ENCODE measurements around the gene PTGFRN.
"Not testable (repeated sequence)": the region's sequence is repeated elsewhere in the genome, so short reads cannot be mapped to it uniquely, and the experiment has no call there.

PTGFRN gene

DNA sequence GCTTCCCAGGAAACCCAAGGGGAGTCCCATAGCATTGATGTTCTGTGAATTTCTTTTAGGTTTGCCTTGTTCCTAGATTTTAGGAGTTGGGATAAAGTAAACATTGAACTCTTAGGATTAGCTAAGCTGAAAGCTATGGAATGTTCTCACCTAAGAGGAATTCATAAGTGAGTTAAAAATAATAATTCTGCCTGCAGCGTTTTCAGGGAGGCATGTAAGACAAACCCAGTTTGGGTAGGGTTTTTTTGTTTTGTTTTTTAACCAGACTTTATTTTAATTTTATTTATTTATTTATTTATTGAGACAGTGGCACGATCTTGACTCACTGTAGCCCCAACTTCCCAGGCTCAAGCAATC lies 62.9 kb downstream of the PTGFRN start:
- no peak for FAIRE-seq

DNA sequence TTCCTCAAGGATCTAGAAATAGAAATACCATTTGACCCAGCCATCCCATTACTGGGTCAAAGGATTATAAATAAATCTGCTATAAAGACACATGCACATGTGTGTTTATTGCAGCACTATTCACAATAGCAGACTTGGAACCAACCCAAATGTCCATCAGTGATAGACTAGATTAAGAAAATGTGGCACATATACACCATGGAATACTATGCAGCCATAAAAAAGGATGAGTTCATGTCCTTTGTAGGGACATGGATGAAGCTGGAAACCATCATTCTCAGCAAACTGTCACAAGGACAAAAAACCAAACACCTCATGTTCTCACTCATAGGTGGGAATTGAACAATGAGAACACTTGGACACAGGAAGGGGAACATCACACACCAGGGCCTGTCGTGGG lies 70.6 kb downstream of the PTGFRN start:
- FAIRE-seq: not testable (repeated sequence)

DNA sequence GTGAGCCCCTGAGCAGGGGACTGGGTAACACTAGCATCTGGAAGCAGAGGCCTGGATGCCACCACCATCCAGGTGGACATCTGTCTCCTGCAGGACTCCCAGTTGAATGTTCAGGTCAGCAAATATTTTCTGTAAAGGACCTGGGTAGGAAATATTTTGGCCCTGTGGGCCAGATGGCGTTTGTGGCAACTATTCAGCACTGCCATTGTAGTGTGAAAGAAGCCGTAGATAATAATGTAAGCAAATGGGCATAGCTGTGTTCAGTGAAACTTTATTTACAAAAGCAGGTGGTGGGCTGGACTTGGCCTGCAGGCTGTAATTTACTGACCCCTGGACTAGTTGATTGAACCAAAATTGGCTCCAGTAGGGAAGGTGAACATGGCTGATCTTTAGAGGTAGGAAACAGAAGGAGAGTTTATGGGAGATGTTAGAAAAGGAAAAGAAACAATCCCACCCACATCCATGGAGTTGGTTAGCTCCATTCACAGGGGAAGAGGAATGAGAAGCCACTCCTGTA lies 71.9 kb downstream of the PTGFRN start:
- no peak for FAIRE-seq

DNA sequence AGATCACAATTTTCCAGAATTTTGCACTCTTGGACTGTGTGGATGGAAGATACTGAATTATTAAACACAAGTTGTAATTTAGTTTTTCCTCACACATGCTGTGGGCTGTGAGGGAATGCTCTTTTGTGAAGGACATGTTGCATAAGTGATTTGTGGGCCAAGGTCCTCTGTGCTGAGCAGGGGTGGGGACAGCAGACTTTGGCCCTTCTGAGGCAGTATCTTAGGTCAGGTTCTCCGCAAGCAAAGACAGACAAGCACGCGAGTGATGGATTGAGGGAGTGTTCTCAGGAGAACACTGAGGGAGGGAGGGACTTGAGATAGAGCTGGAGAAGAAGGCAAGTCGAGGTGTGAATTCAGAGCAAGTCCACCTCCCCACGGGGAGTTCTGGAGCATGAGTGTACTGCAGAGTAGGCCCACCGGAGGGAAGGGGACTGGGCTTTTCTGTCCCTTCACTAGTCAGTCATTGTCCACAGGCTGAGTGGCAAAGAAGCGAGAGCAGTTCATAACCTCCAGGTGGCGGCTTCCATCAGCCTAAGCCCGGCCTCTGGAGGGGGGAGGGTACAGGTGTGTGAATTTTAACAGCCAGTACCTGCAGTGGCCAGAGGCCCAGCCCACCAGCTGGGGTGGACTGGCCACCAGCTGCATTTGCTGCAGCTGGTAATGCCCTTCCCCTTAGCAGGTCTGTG lies 72.7 kb downstream of the PTGFRN start:
- FAIRE-seq: no peak

DNA sequence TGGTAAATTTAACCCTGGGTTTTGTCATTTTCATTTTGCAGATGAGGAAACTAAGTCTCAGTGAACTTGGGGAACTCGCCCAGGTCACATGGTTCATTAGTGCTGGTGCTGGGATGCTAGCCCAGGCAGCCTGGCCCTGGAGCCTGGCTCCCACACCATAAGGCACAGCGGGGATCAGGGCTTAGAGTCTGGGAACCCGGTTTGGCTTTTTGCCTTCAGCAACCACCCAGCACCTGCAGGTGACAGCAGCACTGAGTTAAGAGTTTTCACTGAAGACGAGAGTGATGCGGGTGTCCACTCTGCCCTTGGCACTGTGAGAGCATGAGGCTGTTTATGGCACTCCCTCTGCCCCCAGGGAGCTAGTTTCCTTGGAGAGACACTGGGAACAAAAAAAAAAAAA lies 73.4 kb downstream of the PTGFRN start:
- no peak for FAIRE-seq

DNA sequence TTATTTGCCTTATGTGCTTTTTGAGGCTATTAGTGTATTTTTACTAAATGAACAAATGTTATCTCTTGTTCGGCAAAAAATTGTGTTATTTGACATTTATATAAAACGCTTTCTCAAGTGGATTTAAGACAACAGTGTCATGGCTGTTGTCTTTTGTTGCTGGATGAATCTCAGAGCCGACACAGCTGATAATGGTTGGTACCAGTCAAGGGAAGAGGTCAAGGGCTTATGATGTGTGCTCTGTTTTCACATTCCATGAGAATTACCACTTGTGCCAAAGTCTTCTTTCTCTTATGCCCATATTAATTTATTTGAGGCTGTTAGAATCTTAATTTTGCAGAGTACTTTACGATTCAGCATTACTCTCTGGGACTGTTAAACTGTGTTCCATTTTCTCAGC lies 74.0 kb downstream of the PTGFRN start:
- no peak for FAIRE-seq

DNA sequence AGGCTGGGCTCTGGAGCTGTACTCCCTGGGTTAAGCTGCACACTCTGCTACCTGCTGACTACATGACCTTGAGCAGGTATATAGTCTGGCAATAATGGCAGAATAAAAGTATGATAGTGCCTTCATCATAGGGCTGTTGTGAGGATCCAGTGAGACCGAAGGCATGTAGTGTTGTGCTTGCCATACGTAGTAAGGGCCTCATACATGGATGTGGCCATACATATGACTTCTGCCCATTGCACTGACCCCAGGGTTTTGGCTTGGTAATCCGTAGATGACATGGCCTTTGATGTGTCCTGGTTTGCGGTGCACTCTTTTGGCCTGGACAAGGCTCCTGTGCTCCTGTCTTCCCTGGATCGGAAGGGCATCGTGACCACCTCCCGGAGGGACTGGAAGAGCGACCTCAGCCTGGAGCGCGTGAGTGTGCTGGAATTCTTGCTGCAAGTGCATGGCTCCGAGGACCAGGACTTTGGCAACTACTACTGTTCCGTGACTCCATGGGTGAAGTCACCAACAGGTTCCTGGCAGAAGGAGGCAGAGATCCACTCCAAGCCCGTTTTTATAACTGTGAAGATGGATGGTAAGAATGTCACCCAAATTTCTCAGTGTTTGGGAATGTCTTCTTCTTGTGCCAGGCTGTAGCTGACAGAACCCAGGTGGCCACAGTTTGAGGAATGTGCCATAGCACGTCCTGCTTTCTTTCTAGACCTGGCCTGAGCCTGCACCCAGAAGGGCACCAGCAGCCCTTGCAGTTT lies 74.9 kb downstream of the PTGFRN start:
- FAIRE-seq: no peak

DNA sequence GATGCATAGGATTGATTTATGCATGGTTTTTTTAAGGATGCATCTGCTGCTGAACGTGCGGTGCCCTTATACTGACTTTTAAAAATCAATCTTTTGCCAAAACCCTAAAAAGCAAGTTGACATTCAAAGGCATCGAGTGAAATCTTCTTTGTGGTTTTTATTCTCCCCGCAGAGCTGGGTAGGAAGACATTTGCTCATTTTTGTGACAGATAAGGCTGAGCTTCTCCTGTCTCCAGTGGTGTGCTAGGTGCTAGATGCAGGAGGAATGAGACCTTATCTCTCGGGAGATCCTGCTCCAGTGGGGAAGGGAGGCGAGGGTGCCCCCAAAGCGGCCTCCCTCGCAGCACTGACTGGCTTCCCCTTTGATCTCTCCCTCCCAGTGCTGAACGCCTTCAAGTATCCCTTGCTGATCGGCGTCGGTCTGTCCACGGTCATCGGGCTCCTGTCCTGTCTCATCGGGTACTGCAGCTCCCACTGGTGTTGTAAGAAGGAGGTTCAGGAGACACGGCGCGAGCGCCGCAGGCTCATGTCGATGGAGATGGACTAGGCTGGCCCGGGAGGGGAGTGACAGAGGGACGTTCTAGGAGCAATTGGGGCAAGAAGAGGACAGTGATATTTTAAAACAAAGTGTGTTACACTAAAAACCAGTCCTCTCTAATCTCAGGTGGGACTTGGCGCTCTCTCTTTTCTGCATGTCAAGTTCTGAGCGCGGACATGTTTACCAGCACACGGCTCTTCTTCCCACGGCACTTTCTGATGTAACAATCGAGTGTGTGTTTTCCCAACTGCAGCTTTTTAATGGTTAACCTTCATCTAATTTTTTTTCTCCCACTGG lies 76.9 kb downstream of the PTGFRN start:
- no peak for FAIRE-seq

DNA sequence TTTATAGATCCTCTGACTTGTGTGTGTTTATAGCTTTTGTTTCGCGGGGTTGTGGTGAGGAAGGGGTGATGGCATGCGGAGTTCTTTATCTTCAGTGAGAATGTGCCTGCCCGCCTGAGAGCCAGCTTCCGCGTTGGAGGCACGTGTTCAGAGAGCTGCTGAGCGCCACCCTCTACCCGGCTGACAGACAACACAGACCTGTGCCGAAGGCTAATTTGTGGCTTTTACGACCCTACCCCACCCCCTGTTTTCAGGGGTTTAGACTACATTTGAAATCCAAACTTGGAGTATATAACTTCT lies 77.5 kb downstream of the PTGFRN start:
- no peak for FAIRE-seq

DNA sequence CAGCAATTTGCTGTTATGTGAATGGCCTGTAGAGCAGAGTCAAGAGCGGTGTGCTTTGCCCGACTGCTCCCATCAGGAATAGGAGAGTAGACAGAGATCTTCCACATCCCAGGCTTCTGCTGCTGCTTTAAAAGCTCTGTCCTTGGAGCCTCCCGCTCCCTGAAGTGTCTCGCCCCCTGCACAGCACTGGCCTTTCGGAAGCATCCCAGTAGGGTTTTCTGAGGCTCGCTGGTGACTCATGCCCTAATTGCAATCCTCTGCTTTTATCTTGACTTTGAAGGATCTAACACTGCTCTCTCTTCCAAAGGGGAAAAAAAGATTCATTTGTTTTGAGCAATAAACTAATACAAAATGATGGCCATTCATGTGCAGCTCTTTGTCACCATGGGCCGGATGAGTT lies 78.5 kb downstream of the PTGFRN start:
- FAIRE-seq: no peak

DNA sequence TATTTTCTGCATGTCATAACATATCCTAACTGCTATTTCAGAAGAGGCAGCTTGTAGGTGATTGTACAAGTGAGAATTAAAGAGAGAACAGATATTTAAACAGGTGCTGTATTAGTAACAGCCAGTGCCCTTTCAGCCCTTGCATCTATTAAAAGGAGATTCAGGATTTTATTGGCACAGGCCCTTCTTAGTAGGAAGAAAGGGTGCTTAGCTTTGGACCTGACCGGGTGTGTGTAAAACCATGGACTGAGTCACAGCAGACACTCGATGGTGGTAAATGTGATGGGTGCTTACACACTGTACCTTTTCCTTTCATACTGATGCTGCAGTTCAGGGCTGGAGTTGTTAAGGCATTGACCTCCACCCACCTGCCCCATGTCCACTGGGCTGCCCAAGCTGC lies 79.2 kb downstream of the PTGFRN start:
- no peak for FAIRE-seq

DNA sequence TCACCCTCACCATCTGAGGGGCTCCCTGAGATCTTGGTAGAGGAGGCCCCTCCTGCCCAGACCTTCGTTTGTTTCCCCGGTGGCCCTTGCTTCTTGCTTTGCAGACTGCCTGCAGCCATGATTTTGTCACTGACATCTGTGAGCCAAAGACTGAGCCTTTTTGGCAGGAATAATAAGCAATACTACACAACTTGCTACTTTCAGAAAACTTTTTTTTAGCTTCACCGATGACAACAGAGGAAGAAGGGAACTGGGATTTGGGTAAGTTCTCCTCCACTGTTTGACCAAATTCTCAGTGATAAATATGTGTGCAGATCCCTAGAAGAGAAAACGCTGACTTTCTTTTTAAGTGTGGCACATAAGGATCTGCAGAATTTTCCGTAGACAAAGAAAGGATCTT lies 80.1 kb downstream of the PTGFRN start:
- no peak for FAIRE-seq

DNA sequence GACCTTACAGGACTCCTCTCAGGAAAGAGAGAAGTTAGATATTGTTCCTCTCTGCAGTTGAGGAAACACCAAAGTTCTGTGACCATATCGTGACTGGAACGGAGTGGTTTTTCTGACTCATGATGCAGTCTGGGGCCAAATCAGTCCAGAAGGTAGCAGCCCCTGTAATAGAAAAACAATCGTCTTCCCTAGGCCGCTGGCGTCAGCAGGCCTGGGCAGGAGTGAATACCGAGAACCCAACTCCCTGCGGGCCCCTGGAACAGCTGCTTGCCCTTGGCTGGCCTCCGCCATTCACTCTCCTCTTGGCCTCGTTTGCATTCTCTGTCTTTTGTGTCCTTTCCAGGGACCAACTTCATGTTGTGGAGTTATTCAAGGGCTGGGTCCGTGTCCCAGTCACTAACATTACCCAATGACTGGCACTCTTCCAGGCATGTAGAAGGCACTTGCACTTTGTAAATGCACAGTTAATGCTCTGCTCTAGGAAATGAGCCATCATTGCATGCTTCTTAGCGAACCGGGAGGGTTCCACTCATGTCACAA lies 81.0 kb downstream of the PTGFRN start:
- FAIRE-seq: no peak

DNA sequence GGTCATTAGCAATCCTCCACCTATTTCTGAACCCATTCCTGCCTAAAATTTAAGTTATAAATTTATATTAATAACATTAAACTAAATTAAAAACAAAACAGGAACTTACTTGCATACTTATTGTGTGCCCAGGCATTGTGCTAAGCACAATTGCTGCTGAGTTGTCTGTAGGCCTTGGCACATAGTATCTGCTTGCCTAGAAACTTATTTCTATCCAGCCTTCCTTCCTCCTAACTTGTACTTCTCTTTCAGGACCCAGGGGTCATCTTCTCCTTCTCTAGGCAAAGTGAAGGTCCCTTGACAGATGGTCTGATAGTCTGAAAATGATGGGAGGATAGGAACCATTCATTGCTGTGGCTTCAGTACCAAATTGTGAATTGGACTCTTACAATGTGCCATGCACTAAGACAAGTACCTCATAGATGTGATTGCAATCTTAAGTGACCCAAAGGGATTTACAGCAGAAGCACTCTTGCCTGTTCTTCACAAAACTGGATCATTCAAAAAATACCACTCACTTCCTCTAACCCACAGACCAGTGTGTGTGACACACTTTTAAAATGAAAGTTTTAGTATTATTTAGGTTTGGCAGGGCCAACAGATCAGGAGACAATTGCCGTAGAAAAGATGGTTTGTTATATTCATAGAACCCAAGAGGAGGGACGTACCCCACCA lies 81.6 kb downstream of the PTGFRN start:
- FAIRE-seq: no peak

DNA sequence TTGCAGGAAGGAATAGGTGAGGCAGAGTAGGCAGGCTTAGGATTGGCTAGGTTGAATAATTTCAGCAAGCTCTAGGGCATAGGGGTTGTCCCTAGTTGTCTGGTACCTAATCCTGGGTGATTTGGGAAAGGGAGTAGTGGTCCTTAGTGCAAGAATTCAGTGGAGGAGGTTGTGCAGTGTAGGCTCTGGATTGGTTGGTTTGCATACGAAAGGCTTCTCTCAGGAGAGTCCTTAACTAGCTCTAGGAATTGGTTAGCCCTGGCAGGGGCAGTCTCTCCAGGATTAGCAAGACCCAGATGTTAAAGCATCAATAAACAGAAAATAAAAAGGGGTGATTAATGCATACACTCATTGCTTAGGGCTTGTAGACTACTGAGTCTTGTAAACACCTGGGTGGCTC lies 82.2 kb downstream of the PTGFRN start:
- FAIRE-seq: no peak

DNA sequence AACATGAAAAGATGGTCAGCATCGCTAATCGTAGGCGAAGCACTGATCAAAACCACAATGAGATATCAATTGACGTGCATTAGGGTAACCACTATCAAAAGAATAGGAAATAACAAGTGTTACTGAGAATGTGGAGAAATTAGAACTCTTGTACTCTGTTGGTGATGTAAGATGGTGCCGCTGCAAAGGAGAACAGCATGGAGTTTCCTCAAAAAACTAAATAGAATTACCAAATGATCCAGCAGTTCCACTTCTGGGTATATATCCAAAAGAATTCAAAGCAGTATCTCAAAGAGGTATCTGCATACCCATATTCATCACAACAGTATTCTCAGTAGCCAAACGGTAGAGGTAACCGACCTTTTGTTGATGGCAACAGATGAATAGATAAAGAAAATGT lies 83.6 kb downstream of the PTGFRN start:
- no peak for FAIRE-seq

DNA sequence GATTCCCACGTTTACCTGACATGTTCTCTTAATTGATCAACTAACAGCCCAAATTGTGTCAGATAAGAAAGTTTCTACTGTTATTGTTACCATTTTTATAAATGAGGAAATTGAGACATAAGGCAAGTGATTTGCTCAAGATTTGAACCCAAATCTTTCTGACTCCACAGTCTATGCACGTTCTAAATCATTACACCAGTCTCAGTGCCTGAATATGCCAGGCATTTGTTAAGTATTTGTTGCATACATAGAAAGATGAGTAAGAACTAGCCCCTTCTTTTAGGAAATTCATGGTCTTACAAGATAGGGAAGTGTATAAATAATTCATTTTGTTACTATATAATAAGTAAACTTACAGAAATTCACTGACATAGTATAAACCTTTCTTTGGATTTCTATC lies 84.7 kb downstream of the PTGFRN start:
- FAIRE-seq: no peak

DNA sequence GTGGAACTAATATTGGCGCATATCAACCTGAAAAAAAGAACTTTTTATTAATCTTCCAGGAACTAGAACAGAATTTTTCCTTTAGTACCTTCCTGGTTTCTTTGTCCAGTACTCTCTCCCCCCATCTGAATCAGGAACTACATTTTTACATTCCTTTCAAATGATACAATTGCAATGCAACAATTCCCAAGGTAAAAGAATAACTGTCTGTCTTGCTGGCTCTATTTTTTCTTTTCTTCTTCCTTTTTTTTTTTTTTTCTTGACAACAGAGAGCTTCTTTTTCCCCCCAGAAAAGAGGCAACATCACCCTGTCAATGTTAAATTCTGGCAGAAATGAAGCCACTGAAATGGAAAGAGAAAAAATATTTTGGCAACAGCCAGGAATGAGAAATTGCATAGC lies 87.3 kb downstream of the PTGFRN start:
- no peak for FAIRE-seq

DNA sequence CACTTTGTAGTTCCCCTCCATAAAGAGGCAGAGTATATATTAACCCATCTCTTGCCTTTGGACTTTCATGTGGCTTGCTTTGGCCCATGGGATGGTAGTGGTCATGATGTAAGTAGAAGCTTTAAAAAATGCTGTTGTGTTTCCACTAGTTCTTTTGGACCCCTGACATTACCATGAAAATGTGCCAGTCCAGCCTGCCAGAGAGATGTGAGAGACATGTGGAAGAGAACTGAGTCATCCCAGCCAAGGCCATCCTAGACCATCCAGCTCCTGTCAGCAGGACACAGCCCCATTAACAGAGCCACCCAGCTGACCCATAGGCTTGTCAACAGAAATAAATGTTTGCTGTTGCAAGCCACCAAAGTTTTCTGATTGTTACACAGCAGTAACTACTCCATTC lies 87.9 kb downstream of the PTGFRN start:
- FAIRE-seq: no peak

DNA sequence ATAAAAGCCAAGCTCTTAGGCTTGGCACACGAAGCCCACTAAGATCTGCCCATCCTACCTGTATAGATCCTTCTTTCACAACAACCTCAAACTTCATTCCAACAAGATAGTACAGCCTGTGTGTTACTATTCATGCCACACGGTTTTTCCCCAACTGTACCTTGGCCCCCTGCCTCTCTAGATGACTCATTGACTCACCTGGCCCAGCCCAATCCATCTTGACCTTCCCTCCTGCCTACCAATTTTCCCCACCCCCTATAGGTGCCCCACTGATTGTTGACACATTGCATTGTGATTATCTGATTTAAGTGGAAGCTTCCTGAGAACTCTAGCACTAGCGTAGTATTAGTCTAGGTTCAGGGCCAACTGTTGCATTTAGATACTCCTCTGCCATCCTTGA lies 89.9 kb downstream of the PTGFRN start:
- no peak for FAIRE-seq

DNA sequence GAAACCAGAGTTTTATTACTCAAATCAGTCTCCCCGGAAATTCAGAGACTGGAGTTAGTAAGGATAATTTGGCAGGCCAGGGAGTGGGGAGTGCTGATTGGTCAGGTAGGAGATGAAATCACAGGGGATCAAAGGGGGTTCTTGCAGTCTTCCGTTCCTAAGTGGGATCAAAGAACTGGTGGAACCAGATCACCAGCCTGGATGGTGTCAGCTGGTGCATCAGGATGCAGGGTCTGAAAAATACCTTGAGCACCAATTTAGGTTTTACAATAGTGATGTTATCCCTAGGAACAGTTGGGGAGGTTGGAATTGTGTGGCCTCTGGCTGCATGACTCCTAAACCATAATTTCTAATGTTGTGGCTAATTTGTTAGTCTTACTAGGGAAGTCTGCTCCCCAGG lies 90.4 kb downstream of the PTGFRN start:
- FAIRE-seq: no peak

DNA sequence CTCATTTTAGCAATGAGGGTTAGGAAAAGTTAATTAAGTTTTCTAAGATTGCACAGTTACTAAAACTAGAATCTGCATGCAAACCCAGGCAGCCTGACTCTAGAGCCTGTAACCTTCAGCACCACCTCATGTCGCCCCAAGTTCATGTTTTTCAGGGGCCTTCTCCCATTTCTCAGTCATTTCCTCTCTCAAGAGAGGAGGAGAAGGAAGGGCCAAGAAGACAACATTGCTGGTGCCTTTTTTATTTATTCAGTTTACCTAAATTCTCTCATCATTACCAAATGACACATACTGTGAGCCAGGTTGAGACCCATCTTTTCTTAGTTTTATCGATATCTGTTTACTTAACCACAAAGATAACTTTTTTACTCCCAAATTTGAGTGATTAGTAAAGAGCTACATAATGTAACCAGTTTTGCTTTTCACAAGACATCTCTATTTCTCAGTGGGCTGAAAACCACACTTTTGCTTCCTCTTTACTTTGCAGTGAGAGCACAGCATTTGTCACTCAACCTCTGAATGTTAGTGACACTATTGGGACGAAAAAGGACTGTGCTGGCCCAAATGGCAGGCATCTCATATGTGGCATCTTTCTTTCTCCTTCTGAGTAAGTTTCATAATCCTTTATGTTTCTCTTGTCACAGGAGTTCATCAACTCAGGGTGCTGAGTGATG lies 91.7 kb downstream of the PTGFRN start, which contains the start of gene CD101:
CD101 (plus strand) TSS at position 507 of the 674 bp plus-strand sequence; CDS start at position 565, 58 bp downstream.
- FAIRE-seq: no peak

All from A204.1 (cell line).